NCI-H510A treated with DMSO at 0.1 percent for 48 hours (cell line): ENCODE results near the gene APLP1.
A peak's percentile ranks its signal among the peaks of the same experiment; 100 is the strongest.
"Not testable (repeated sequence)": the region's sequence is repeated elsewhere in the genome, so short reads cannot be mapped to it uniquely, and the experiment has no call there.

Source experiments
- DNase-seq: peaks from one replicate; lab custom pipeline; 2025; lab: John Stamatoyannopoulos, UW

Gene APLP1

GRCh38 chr19:35852029-35852780 is 16.2 kb upstream of the APLP1 start, which contains the start of gene NPHS1:
TSS of gene NPHS1 (minus strand) at chr19:35852504. CDS start at chr19:35851837, 667 bp downstream.
- no peak for DNase-seq

- no peak for DNase-seq
These were observed 15.2 kb upstream of the APLP1 start for GRCh38 chr19:35853038-35853756.

GRCh38 chr19:35856546-35857149 is 11.7 kb upstream of the APLP1 start, which contains the start of gene KIRREL2:
TSS of gene KIRREL2 (plus strand) at chr19:35856911. CDS start at chr19:35857120, 209 bp downstream.
- no peak for DNase-seq

- no peak for DNase-seq
These were observed 10.1 kb upstream of the APLP1 start for GRCh38 chr19:35858311-35858710.

- no peak for DNase-seq
These were observed 9.0 kb upstream of the APLP1 start for GRCh38 chr19:35859414-35859813.

GRCh38 chr19:35860436-35860817 is 7.9 kb upstream of the APLP1 start:
- DNase-seq = no peak

- no peak for DNase-seq
These were observed 7.3 kb upstream of the APLP1 start for GRCh38 chr19:35860818-35861639.

GRCh38 chr19:35861640-35862160 is 6.7 kb upstream of the APLP1 start:
- no peak for DNase-seq

- DNase-seq = no peak
These were observed 5.8 kb upstream of the APLP1 start for GRCh38 chr19:35862528-35862927.

- no peak for DNase-seq
These were observed 5.4 kb upstream of the APLP1 start for GRCh38 chr19:35863018-35863417.

GRCh38 chr19:35868823-35869326 is 501 bp downstream of the APLP1 start:
- no peak for DNase-seq

GRCh38 chr19:35869327-35870123 is 1.2 kb downstream of the APLP1 start:
- DNase-seq = peak; percentile 89

GRCh38 chr19:35870124-35870736 is 1.9 kb downstream of the APLP1 start:
- DNase-seq = not testable (repeated sequence)

- no peak for DNase-seq
These were observed 2.4 kb downstream of the APLP1 start for GRCh38 chr19:35870798-35871197.

GRCh38 chr19:35871611-35872010 is 3.2 kb downstream of the APLP1 start:
- no peak for DNase-seq

GRCh38 chr19:35872180-35872579 is 3.8 kb downstream of the APLP1 start:
- DNase-seq = no peak

GRCh38 chr19:35874392-35874930 is 6.1 kb downstream of the APLP1 start:
- DNase-seq = no peak

GRCh38 chr19:35879068-35879467 is 10.7 kb downstream of the APLP1 start:
- DNase-seq = no peak

- DNase-seq = peak; percentile 69
These were observed 11.5 kb downstream of the APLP1 start for GRCh38 chr19:35879770-35880317.
